GM12891 (cell line): ENCODE measurements around the gene COQ10B.

ENCODE experiments used
- PAX5 ChIP-seq: IDR thresholded peaks from 2 replicates; pipeline ENCODE4 v1.6.1; 2011; ENCODE audit warnings: low read length, moderate library complexity, mild to moderate bottlenecking; ENCODE audit not compliant: insufficient read depth, severe bottlenecking
- POLR2A ChIP-seq: IDR thresholded peaks from 2 replicates; pipeline ENCODE4 v1.6.1; 2011; ENCODE audit warnings: low read depth, low read length, control low read depth
- POLR2AphosphoS5 ChIP-seq: IDR thresholded peaks from 2 replicates; pipeline ENCODE4 v1.6.1; 2011; ENCODE audit warnings: low read depth, low read length, control low read depth
- POU2F2 ChIP-seq: IDR thresholded peaks from 2 replicates; pipeline ENCODE4 v1.6.1; 2011; ENCODE audit warnings: low read depth, mild to moderate bottlenecking, control low read depth, low read length, moderate library complexity
- SPI1 ChIP-seq: IDR thresholded peaks from 2 replicates; pipeline ENCODE4 v1.6.1; 2011; ENCODE audit warnings: low read depth, low read length, control low read depth
- TAF1 ChIP-seq: IDR thresholded peaks from 2 replicates; pipeline ENCODE4 v1.6.1; 2011; ENCODE audit warnings: low read depth, low read length, control low read depth

- TF ChIP-seq POU2F2 (no peak), POLR2A (no peak), TAF1 (no peak), POLR2AphosphoS5 (no peak), PAX5 (no peak), SPI1 (no peak)
Observed at GRCh38 chr2:197464175-197464574, 10.8 kb downstream of the COQ10B start.
